Sciatic nerve (tissue), 2 donors: Measurements from ENCODE around the gene CST3. TPM values are rescaled to one million over a fixed set of nuclear protein-coding genes. Genes with fewer than 3 reads are reported as not detected.
"Not testable (repeated sequence)": the region's sequence is repeated elsewhere in the genome, so short reads cannot be mapped to it uniquely, and the experiment has no call there.

ENCODE experiments used
- ATAC-seq: fragments of 200-7000 bp; cut with Tn5 transposase; one replicate; pipeline ENCODE4 v1.9.1; 2020; ENCODE audit warnings: mild to moderate bottlenecking, moderate library complexity
- DNase-seq: peaks from one replicate; pipeline ENCODE4 v3.0.0-alpha.2; 2020; ENCODE audit warnings: low spot score
- intact Hi-C: fragments of 100-400 bp; cut with DNase I; formaldehyde crosslinking; loops from one replicate; pipeline ENCODE4 v1.14.2; 2022
- total RNA-seq: library from RNA; stranded (reverse); fragmentation: NEBNext Ultra II Directional; extraction: Animal tissue kit (Norgen Biotek cat#: 25700); gene quantifications from one replicate; pipeline ENCODE4 v1.2.1, GENCODE V29; 2021
- donor health status: DM: no; HTN: no; CAD: no.
- donor health status: DM: no; HTN: no; CAD: no.

The CST3 gene
- total RNA-seq, 1 donor from 2014 or later = 731 TPM

GRCh38 chr20:23664046-23664445 lies 26.3 kb upstream of the CST3 start:
- intact Hi-C loops, ATAC-seq, DNase-seq: not testable (repeated sequence)

- DNase-seq = no peak
- ATAC-seq = peak; percentile 52
- intact Hi-C loops = no loop called here
Observed at GRCh38 chr20:23663180-23663579, 25.4 kb upstream of the CST3 start.

GRCh38 chr20:23662276-23662870 lies 24.6 kb upstream of the CST3 start:
- DNase-seq (no peak), ATAC-seq (no peak)
- intact Hi-C loops = no loop called here

GRCh38 chr20:23661002-23661429 lies 23.3 kb upstream of the CST3 start:
- DNase-seq = no peak
- intact Hi-C loops = no loop called here
- no peak for ATAC-seq

- intact Hi-C loops = no loop called here
- no peak for DNase-seq
- ATAC-seq = peak; percentile 80
Observed at GRCh38 chr20:23659989-23660837, 22.5 kb upstream of the CST3 start.

- ATAC-seq, DNase-seq, intact Hi-C loops: not testable (repeated sequence)
Observed at GRCh38 chr20:23659610-23659988, 21.8 kb upstream of the CST3 start.

- ATAC-seq = no peak
- intact Hi-C loops = no loop called here
- DNase-seq = no peak
Observed at GRCh38 chr20:23658989-23659609, 21.3 kb upstream of the CST3 start.

GRCh38 chr20:23658336-23658735 lies 20.6 kb upstream of the CST3 start:
- DNase-seq (no peak), ATAC-seq (no peak)
- intact Hi-C loops = no loop called here

GRCh38 chr20:23657202-23657601 lies 19.4 kb upstream of the CST3 start:
- intact Hi-C loops = no loop called here
- ATAC-seq = no peak
- DNase-seq = no peak

- no peak for DNase-seq
- ATAC-seq = peak; percentile 55
- intact Hi-C loops = no loop called here
Observed at GRCh38 chr20:23656372-23656771, 18.6 kb upstream of the CST3 start.

- DNase-seq (peak; percentile 78), ATAC-seq (peak; percentile 87)
- intact Hi-C loops = no loop called here
Observed at GRCh38 chr20:23655491-23656211, 17.9 kb upstream of the CST3 start.

- ATAC-seq (no peak), DNase-seq (no peak)
- intact Hi-C loops = no loop called here
Observed at GRCh38 chr20:23654717-23655116, 17.0 kb upstream of the CST3 start.

GRCh38 chr20:23654000-23654399 lies 16.2 kb upstream of the CST3 start:
- ATAC-seq = peak; percentile 64
- no peak for DNase-seq
- intact Hi-C loops = no loop called here

- ATAC-seq = no peak
- intact Hi-C loops = no loop called here
- no peak for DNase-seq
Observed at GRCh38 chr20:23653400-23653938, 15.7 kb upstream of the CST3 start.

- ATAC-seq (no peak), DNase-seq (no peak)
- intact Hi-C loops = no loop called here
Observed at GRCh38 chr20:23652926-23653325, 15.2 kb upstream of the CST3 start.

GRCh38 chr20:23652371-23652770 lies 14.6 kb upstream of the CST3 start:
- intact Hi-C loops = no loop called here
- DNase-seq = no peak
- no peak for ATAC-seq

- DNase-seq (no peak), ATAC-seq (no peak)
- intact Hi-C loops = no loop called here
Observed at GRCh38 chr20:23651117-23651516, 13.4 kb upstream of the CST3 start.

- DNase-seq (no peak), ATAC-seq (no peak)
- intact Hi-C loops = no loop called here
Observed at GRCh38 chr20:23649830-23650417, 12.2 kb upstream of the CST3 start.

- no peak for DNase-seq
- intact Hi-C loops = no loop called here
- no peak for ATAC-seq
Observed at GRCh38 chr20:23649242-23649641, 11.5 kb upstream of the CST3 start.
